Measurements from ENCODE around the gene ASCC1. TPM values are rescaled to one million over a fixed set of nuclear protein-coding genes. Genes with fewer than 3 reads are reported as not detected.

The ASCC1 gene
- total RNA-seq, 2 donors from 2014 or later, result 14.8 to 38.3 TPM

DNA sequence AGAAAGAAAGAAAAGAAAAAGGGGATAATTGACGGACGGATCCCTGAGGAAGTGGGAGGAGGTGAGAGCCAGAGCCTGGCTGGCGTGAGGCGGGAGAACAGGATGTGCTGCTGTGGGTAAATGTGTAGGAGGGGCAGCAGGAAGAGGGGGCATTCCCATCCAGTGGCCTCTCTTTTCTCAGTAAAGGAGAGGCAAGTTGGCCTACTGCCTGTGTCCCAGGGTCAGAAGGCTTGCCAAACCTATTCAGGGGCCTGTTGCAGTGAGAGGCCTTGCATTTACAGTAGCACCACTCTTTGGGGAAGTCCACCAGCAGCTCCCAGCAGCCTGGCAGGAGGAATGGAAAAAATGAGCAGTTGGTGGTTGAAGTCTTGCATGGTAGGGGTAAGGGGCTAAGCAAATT, 26.6 kb upstream of the ASCC1 start:
- DNase-seq (ENCODE audit: low spot score), result peak; percentile 58

DNA sequence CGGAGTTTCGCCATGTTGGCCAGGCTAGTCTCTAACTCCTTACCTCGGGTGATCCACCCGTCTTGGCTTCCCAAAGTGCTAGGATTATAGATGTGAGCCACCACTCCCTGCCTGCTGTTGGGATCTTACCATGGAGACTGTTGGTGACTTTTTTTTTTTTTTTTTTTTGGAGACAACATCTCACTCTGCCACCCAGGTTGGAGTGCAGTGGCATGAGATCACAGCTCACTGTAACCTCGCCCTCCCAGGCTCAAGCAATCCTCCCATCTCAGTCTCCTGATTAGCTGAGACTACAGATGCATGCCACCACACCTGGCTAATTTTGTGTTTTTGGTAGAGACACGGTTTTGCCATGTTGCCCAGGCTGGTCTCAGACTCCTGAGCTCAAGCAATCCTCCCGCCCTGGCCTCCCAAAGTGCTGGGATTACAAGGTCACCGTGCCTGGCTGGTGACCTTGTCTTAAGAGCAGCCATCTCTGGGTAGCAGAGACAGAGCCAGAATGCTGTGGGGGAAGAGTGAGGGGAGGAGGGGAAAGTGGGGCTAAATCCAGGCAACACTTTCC, 25.7 kb upstream of the ASCC1 start:
- TF ChIP-seq, protein P1, sequence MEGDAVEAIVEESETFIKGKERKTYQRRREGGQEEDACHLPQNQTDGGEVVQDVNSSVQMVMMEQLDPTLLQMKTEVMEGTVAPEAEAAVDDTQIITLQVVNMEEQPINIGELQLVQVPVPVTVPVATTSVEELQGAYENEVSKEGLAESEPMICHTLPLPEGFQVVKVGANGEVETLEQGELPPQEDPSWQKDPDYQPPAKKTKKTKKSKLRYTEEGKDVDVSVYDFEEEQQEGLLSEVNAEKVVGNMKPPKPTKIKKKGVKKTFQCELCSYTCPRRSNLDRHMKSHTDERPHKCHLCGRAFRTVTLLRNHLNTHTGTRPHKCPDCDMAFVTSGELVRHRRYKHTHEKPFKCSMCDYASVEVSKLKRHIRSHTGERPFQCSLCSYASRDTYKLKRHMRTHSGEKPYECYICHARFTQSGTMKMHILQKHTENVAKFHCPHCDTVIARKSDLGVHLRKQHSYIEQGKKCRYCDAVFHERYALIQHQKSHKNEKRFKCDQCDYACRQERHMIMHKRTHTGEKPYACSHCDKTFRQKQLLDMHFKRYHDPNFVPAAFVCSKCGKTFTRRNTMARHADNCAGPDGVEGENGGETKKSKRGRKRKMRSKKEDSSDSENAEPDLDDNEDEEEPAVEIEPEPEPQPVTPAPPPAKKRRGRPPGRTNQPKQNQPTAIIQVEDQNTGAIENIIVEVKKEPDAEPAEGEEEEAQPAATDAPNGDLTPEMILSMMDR (IDR thresholded peaks at IDR 0.05), result no peak
- TF ChIP-seq POLR2A (IDR thresholded peaks at IDR 0.05) (no peak), POLR2AphosphoS5 (IDR thresholded peaks at IDR 0.05) (no peak)
- peaks cover 15% of the 10 kb centered on the region for H3K4me1 ChIP-seq (replicated peaks)

More for the DNA sequence above, 26.6 kb upstream of the ASCC1 start:
- 6% methylated on average over 4 of the region's 4 CpGs for WGBS
- H3K9me3 ChIP-seq, result no peaks in the 10 kb centered on the region
- H3K27ac ChIP-seq, result peak overlapping the region; percentile 91 to 94
- no peak overlapping the region for H3K4me3 ChIP-seq
- H3K27me3 ChIP-seq (replicated peaks; ENCODE audit: insufficient read depth), result no peaks in the 10 kb centered on the region
- intact Hi-C loops (cut with DNase I), result no loop called here
- TF ChIP-seq POLR2A (IDR thresholded peaks at IDR 0.05) (no peak), POLR2AphosphoS5 (IDR thresholded peaks at IDR 0.05) (peak; percentile 69)
- TF ChIP-seq, protein P1 (IDR thresholded peaks at IDR 0.05), result no peak
- peaks cover 24% of the 10 kb centered on the region for H3K4me1 ChIP-seq (replicated peaks)
- H3K36me3 ChIP-seq, result no peaks in the 10 kb centered on the region

DNA sequence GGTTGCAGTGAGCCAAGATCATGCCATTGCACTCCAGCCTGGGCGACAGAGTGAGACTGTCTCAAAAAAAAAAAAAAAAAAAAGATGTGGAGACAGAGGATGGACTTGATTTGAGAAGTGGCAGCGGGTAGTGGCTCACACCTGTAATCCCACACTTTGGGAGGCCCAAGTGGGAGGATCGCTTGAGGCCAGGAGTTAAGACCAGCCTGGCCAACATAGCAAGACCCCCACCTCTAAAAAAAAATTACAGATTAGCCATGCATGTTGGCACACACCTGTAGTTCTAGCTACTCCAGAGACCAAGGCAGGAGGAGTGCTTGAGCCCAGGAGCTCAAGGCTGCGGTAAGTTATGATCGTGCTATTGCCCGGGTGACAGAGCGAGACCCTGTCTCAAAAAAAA, 24.3 kb upstream of the ASCC1 start:
- no peak for DNase-seq (ENCODE audit: low spot score)
- WGBS, result 87% methylated on average over 7 of the region's 7 CpGs
- intact Hi-C loops (cut with DNase I), result no loop called here

More for the DNA sequence above, 25.7 kb upstream of the ASCC1 start:
- Histone ChIP-seq H3K4me3 (no peak overlapping the region), H3K36me3 (no peaks in the 10 kb centered on the region), H3K27me3 (replicated peaks; ENCODE audit: insufficient read depth) (no peaks in the 10 kb centered on the region), H3K27ac (peak overlapping the region; percentile 91 to 94), H3K9me3 (no peaks in the 10 kb centered on the region)
- no peak for DNase-seq (ENCODE audit: low spot score)
- WGBS, result 92% methylated on average over 8 of the region's 8 CpGs
- intact Hi-C loops (cut with DNase I), result no loop called here

DNA sequence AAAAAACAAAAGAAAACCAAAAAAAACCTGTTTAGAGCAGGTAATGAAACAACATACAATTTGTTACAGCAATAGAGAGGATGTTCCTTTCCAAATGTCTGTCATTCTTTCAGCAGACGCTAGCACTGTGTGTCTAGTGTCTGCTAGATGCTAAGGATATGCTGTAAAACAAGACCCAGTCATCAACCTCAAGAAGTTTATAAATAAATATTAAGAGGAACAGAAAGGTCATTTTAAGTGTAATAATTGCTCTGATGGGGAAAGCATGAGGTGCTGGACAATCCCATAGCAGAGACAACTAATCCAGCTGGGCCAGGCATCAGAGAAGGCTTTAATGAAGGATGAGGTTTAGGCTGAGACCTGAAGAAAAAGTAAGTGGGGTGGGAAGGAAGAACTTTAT, 23.3 kb upstream of the ASCC1 start:
- H3K4me3 ChIP-seq, result no peak overlapping the region
- intact Hi-C loops (cut with DNase I), result no loop called here
- H3K9me3 ChIP-seq, result no peaks in the 10 kb centered on the region
- WGBS, result 45% methylated on average over 1 of the region's 1 CpG
- peaks cover 7% of the 10 kb centered on the region for H3K4me1 ChIP-seq (replicated peaks)
- peak overlapping the region in 1 of 2 donors; percentile 2 for H3K27ac ChIP-seq
- no peak for TF ChIP-seq POLR2A (IDR thresholded peaks at IDR 0.05)
- no peak for TF ChIP-seq POLR2AphosphoS5 (IDR thresholded peaks at IDR 0.05)
- TF ChIP-seq, protein P1 (IDR thresholded peaks at IDR 0.05), result no peak
- H3K27me3 ChIP-seq (replicated peaks; ENCODE audit: insufficient read depth), result no peaks in the 10 kb centered on the region
- no peak for DNase-seq (ENCODE audit: low spot score)
- H3K36me3 ChIP-seq, result peaks cover 3 to 4% of the 10 kb centered on the region in 2 donors

More for the DNA sequence above, 24.3 kb upstream of the ASCC1 start:
- Histone ChIP-seq H3K9me3 (no peaks in the 10 kb centered on the region), H3K36me3 (no peaks in the 10 kb centered on the region), H3K27ac (no peak overlapping the region), H3K27me3 (replicated peaks; ENCODE audit: insufficient read depth) (no peaks in the 10 kb centered on the region), H3K4me1 (replicated peaks) (peaks cover 14% of the 10 kb centered on the region), H3K4me3 (no peak overlapping the region)
- no peak for TF ChIP-seq POLR2AphosphoS5 (IDR thresholded peaks at IDR 0.05)
- TF ChIP-seq, protein P1 (IDR thresholded peaks at IDR 0.05), result no peak
- TF ChIP-seq POLR2A (IDR thresholded peaks at IDR 0.05), result no peak
